Transverse colon (tissue), 4 donors: ENCODE measurements around the gene ME1.

Source experiments
- CTCF ChIP-seq, 5 experiments: fragments of 200-600 bp in 3 of 5; fragments of 450-650 bp in 2 of 5; sonication (generic) in 3 of 5; IDR thresholded peaks; 1 replicate in 2 of 5; 2 replicates in 3 of 5; pipeline ENCODE4 v1.5.1; 2016 to 2017; ENCODE audit warnings: antibody characterized with exemption in 5 of 5, inconsistent platforms in 3 of 5, mild to moderate bottlenecking in 2 of 5, moderate library complexity in 1 of 5
- EP300 ChIP-seq: sonication (generic); formaldehyde crosslinking; IDR thresholded peaks from one replicate; pipeline ENCODE4 v1.6.1; 2017; ENCODE audit warnings: antibody characterized with exemption, low read depth
- POLR2A ChIP-seq: fragments of 450-650 bp; IDR thresholded peaks from one replicate; pipeline ENCODE4 v1.6.1; 2016; ENCODE audit warnings: antibody characterized with exemption, mild to moderate bottlenecking, moderate library complexity
- POLR2AphosphoS5 ChIP-seq, 3 donors: sonication (generic); formaldehyde crosslinking; IDR thresholded peaks; one replicate each; pipeline ENCODE4 v1.6.1; 2016; ENCODE audit warnings: antibody characterized with exemption in 3 of 3

DNA sequence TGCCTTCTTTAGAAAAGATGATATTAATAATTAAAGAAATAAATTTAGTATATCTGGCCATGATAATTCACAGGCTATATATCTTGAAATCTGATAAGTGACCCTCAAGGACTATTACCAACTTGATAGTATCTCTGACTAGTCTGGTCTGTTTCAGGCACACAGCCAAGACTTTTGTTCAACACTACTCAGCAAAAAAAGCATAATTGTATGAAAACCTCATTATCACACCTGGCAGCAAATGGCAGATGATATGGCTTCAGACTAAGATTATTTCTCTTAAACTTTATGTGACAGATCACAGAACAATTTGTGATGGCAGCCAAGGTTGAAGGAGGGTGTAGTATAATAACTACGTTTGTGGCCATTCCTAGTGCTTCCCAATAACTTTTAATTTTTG is 123.0 kb downstream of the ME1 start:
- TF ChIP-seq CTCF (IDR thresholded peaks at IDR 0.05) (no peak), POLR2A (no peak), EP300 (no peak), POLR2AphosphoS5 (IDR thresholded peaks at IDR 0.05) (no peak)
